Thyroid gland (tissue), 4 donors: ENCODE measurements around the gene PLEKHH2. TPM values are rescaled to one million over a fixed set of nuclear protein-coding genes. Genes with fewer than 3 reads are reported as not detected.

Source experiments
- DNase-seq, 2 donors: peaks; one replicate each; pipeline ENCODE4 v3.0.0-alpha.2; 2019
- H3K27ac ChIP-seq, 3 donors: fragments of 200-600 bp; sonication (generic); 1 replicate in 2 of 3; 2 replicates in 1 of 3; pipeline ENCODE4 v1.5.1; 2016 to 2019; ENCODE audit warnings: mild to moderate bottlenecking in 1 of 3, moderate library complexity in 1 of 3
- H3K27me3 ChIP-seq: fragments of 200-600 bp; sonication (generic); one replicate; pipeline ENCODE4 v1.5.1; 2019
- H3K36me3 ChIP-seq, 2 donors: fragments of 200-600 bp; sonication (generic); one replicate each; pipeline ENCODE4 v1.5.1; 2016 to 2019
- H3K4me1 ChIP-seq, 2 donors: fragments of 200-600 bp; sonication (generic); one replicate each; pipeline ENCODE4 v1.5.1; 2017 to 2019
- H3K4me3 ChIP-seq, 3 donors: fragments of 200-600 bp; sonication (generic); replicated peaks in 1 of 3; 1 replicate in 2 of 3; 2 replicates in 1 of 3; pipeline ENCODE4 v1.5.1; 2016; ENCODE audit warnings: mild to moderate bottlenecking in 1 of 3
- H3K9me3 ChIP-seq: fragments of 200-600 bp; sonication (generic); one replicate; pipeline ENCODE4 v1.5.1; 2017
- POLR2A ChIP-seq, 2 donors: fragments of 450-650 bp; IDR thresholded peaks; one replicate each; pipeline ENCODE4 v1.6.1; 2017; ENCODE audit warnings: antibody characterized with exemption in 2 of 2, mild to moderate bottlenecking in 2 of 2, moderate library complexity in 1 of 2
- WGBS, 2 donors: methylation state at CpG; one replicate each; pipeline ENCODE4 v1.1.5; 2017; 5-methylcytosine and 5-hydroxymethylcytosine counted together
- intact Hi-C: fragments of 100-400 bp; cut with DNase I; formaldehyde crosslinking; loops from one replicate; pipeline ENCODE4 v1.15.1; 2023
- total RNA-seq, 4 donors: library from RNA; depleted of rRNA; stranded (reverse); fragments of >200 nt; gene quantifications; one replicate each; pipeline ENCODE4 v1.2.3, GENCODE V29; 2016
- TF ChIP-seq, protein P1 (sequence below), 6 experiments: fragments of 200-600 bp in 3 of 6; fragments of 450-650 bp in 3 of 6; sonication (generic) in 3 of 6; IDR thresholded peaks; one replicate each; pipeline ENCODE4 v1.5.1; 2016 to 2019; ENCODE audit warnings: antibody characterized with exemption in 6 of 6, mild to moderate bottlenecking in 2 of 6, inconsistent platforms in 1 of 6, moderate library complexity in 1 of 6

PLEKHH2 gene
- total RNA-seq, 4 donors from 2014 or later = 15.3 to 29.8 (median 22.4) TPM

DNA sequence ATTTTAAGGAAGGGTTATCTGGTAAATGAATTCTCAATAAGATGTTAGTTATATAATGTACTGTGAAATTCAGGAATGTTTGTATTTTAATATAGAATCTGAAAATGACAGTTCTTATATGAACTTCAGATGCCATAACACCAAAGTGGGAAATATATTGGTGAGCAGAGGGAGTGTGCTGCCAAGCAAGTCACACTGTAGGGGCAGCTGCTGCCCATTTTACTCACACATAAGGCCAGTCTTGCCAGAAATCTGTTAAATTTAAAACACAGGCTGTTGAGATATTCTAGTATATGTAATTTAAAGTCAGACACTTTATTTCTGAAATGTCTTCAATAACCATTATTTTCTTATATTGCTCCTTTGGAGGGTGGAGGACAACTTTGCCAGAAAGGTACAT lies 73.8 kb downstream of the PLEKHH2 start:
- Histone ChIP-seq H3K4me1 (no peaks in the 10 kb centered on the region), H3K27ac (no peak overlapping the region), H3K27me3 (no peaks in the 10 kb centered on the region), H3K4me3 (no peak overlapping the region), H3K9me3 (no peaks in the 10 kb centered on the region), H3K36me3 (no peaks in the 10 kb centered on the region)
- intact Hi-C loops = no loop called here
- no peak for TF ChIP-seq POLR2A (IDR thresholded peaks at IDR 0.05)
- TF ChIP-seq, protein P1, sequence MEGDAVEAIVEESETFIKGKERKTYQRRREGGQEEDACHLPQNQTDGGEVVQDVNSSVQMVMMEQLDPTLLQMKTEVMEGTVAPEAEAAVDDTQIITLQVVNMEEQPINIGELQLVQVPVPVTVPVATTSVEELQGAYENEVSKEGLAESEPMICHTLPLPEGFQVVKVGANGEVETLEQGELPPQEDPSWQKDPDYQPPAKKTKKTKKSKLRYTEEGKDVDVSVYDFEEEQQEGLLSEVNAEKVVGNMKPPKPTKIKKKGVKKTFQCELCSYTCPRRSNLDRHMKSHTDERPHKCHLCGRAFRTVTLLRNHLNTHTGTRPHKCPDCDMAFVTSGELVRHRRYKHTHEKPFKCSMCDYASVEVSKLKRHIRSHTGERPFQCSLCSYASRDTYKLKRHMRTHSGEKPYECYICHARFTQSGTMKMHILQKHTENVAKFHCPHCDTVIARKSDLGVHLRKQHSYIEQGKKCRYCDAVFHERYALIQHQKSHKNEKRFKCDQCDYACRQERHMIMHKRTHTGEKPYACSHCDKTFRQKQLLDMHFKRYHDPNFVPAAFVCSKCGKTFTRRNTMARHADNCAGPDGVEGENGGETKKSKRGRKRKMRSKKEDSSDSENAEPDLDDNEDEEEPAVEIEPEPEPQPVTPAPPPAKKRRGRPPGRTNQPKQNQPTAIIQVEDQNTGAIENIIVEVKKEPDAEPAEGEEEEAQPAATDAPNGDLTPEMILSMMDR (IDR thresholded peaks at IDR 0.05) = no peak
- no peak for DNase-seq

DNA sequence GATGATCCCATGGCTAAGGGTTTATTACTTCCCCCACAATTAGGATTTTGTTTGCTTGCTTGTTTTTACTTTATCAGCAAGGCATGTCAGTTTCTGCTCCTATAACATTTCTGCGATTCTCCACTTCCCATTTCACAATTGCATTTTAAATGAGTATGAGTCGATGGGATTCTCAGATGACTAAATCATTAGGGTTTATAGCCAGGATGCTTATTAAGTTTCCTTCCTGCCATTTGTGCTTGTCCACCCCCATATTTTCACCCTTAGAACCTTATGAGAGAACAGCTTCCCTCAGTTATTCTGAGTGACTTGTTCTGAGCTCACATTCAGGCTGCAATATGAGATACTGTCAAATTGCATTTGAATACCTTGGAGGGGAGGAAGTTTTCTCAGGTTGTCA lies 77.1 kb downstream of the PLEKHH2 start:
- intact Hi-C loops = no loop called here
- no peak for DNase-seq
- no peak for TF ChIP-seq POLR2A (IDR thresholded peaks at IDR 0.05)
- TF ChIP-seq, protein P1 (IDR thresholded peaks at IDR 0.05) = no peak
- H3K9me3 ChIP-seq = no peaks in the 10 kb centered on the region
- WGBS, 2 donors = 51 to 56% methylated on average over 2 of the region's 2 CpGs
- no peaks in the 10 kb centered on the region for H3K27me3 ChIP-seq
- H3K27ac ChIP-seq = no peak overlapping the region
- H3K36me3 ChIP-seq = no peaks in the 10 kb centered on the region
- H3K4me1 ChIP-seq = no peaks in the 10 kb centered on the region
- no peak overlapping the region for H3K4me3 ChIP-seq

DNA sequence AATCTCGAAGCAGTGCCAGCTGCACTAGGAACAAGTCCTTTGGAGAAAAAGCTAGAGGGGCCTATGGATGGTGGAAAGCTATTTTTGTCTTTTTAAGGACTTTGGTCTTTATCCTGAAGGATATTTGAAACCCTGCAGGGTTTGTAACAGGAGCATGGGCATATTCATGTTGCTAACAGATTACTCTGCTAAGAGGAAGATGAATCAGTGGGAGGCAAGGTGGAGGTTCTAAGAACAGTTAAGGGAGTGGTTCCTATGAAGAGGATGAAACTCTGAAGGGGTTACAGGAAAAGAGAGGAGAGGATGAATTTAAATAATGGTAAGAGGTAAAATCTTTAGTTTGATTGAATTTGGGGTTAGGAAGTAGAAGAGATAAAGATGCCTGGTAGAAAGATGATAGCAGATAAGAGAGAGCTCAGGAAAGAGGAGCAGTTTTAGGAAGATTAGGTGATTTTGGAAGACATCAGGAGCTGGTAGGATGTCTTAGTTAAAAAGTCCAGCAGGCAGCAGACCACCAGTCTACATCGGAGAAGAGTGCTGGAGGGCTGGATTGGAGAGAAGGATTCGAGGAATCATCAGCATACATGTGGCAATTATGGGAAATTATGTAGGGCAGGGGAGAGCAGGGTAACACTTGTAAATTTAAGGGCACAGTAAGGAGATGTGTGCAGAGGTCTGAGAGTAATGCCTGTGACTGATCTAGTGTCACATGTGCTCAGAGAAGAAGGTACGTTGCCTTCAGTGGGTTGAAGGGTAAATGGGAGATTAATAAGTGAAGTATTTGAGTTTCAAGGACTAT lies 78.4 kb downstream of the PLEKHH2 start:
- intact Hi-C loops = no loop called here
- TF ChIP-seq, protein P1 (IDR thresholded peaks at IDR 0.05) = no peak
- no peak for DNase-seq
- H3K27me3 ChIP-seq = no peaks in the 10 kb centered on the region
- WGBS, 2 donors = 89 to 90% methylated on average over 4 of the region's 4 CpGs
- no peaks in the 10 kb centered on the region for H3K36me3 ChIP-seq
- no peaks in the 10 kb centered on the region for H3K4me1 ChIP-seq
- no peak overlapping the region for H3K27ac ChIP-seq
- H3K4me3 ChIP-seq = no peak overlapping the region
- H3K9me3 ChIP-seq = no peaks in the 10 kb centered on the region

DNA sequence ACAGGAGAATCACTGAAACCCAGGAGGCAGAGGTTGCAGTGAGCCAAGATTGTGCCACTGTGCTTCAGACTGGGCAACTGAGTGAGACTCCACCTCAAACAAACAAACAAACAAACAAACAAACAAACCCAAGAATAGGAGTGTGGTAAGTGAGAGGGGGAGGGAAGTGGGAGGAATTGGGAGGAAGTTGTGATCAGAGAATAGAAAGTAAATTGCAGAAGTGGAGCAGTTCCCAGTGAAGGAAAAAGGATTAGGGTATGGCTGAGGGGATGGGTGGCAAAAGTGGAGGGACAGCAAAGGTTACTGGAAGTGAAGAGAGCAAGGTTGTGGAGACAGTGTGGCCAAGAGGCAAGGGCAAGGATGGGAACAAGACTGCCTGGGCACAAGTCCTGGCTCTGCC lies 80.3 kb downstream of the PLEKHH2 start:
- Histone ChIP-seq H3K4me3 (no peak overlapping the region), H3K27me3 (no peaks in the 10 kb centered on the region), H3K36me3 (no peaks in the 10 kb centered on the region), H3K27ac (no peak overlapping the region), H3K4me1 (no peaks in the 10 kb centered on the region), H3K9me3 (no peaks in the 10 kb centered on the region)
- intact Hi-C loops = no loop called here
- no peak for DNase-seq
- TF ChIP-seq, protein P1 (IDR thresholded peaks at IDR 0.05) = no peak
- TF ChIP-seq POLR2A (IDR thresholded peaks at IDR 0.05) = no peak

DNA sequence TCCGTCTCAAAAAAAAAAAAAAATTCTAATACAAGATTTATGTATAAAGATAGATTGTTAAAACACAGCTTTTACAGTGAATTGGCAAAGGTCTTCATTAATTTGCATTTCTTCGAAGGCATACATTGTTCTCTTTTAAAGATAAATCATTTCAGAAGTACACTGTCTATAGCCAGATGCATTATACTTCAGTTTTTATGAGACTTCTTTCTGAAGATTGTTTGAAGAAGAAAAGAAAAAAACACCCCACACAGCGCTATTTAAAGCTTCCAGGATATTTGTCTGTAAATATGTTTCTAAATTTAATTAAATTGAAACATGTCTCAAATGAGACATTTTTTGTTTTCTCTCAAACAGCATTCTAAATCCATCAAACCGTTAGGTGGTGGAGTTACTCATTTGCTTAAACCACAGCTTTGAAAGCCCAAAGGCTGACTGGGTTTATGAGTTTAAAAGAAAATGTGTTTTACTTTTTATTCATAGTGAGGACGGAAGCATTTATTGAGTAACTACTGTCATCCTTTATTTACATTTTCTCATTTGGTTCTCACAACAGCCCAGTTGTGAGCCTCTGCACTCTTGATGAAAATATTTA lies 81.6 kb downstream of the PLEKHH2 start:
- Histone ChIP-seq H3K27ac (no peak overlapping the region), H3K36me3 (no peaks in the 10 kb centered on the region), H3K27me3 (no peaks in the 10 kb centered on the region), H3K4me3 (no peak overlapping the region), H3K4me1 (no peaks in the 10 kb centered on the region), H3K9me3 (no peaks in the 10 kb centered on the region)
- TF ChIP-seq, protein P1 (IDR thresholded peaks at IDR 0.05) = no peak
- TF ChIP-seq POLR2A (IDR thresholded peaks at IDR 0.05) = no peak
- no peak for DNase-seq
- intact Hi-C loops = no loop called here
- WGBS, 2 donors = 84 to 86% methylated on average over 5 of the region's 5 CpGs
